Esophagus (tissue), 2 donors: ENCODE measurements around the gene ANGPTL2. TPM values are rescaled to one million over a fixed set of nuclear protein-coding genes. Genes with fewer than 3 reads are reported as not detected.

Experiments used
- H3K27ac ChIP-seq, 2 donors: one replicate each; pipeline ENCODE4 v1.5.1; 2013; ENCODE audit warnings: low read depth in 2 of 2, mild to moderate bottlenecking in 2 of 2, inconsistent platforms in 1 of 2, low read length in 1 of 2, moderate library complexity in 1 of 2
- H3K27me3 ChIP-seq, 2 donors: one replicate each; pipeline ENCODE4 v1.6.1; 2013; ENCODE audit warnings: low read length in 2 of 2, control low read depth in 1 of 2, mild to moderate bottlenecking in 1 of 2; ENCODE audit not compliant: insufficient read depth in 2 of 2, control insufficient read depth in 1 of 2
- H3K36me3 ChIP-seq, 2 donors: one replicate each; pipeline ENCODE4 v1.6.1; 2013; ENCODE audit warnings: low read length in 1 of 2; ENCODE audit not compliant: control insufficient read depth in 2 of 2, insufficient read depth in 2 of 2
- H3K4me1 ChIP-seq, 2 donors: one replicate each; pipeline ENCODE4 v1.6.1; 2013; ENCODE audit warnings: low read length in 1 of 2; ENCODE audit not compliant: control insufficient read depth in 2 of 2, insufficient read depth in 2 of 2
- H3K4me3 ChIP-seq, 2 donors: one replicate each; pipeline ENCODE4 v1.5.1; 2013; ENCODE audit warnings: low read length in 2 of 2, mild to moderate bottlenecking in 2 of 2, low read depth in 1 of 2, moderate library complexity in 1 of 2
- H3K9me3 ChIP-seq, 2 donors: one replicate each; pipeline ENCODE4 v1.6.1; 2013; ENCODE audit warnings: mild to moderate bottlenecking in 2 of 2, low read depth in 1 of 2, low read length in 1 of 2, moderate library complexity in 1 of 2; ENCODE audit not compliant: control insufficient read depth in 2 of 2, insufficient read depth in 1 of 2
- WGBS, 2 donors: extraction: QIAGEN DNeasy Blood & Tissue Kit; methylation state at CpG; one replicate each; pipeline ENCODE4 v1.1.7; 2013; 5-methylcytosine and 5-hydroxymethylcytosine counted together
- polyA plus RNA-seq, 2 donors: library from polyadenylated mRNA; stranded (reverse); fragments of 200-250 nt; gene quantifications; one replicate each; pipeline ENCODE4 v1.2.3, GENCODE V29; 2013
- donor health status: healthy with polysubstance abuse.
- donor health status: Bipolar disorder and iron deficiency.

ANGPTL2 gene
- polyA plus RNA-seq, 2 donors: 1.9 to 5.8 TPM

DNA sequence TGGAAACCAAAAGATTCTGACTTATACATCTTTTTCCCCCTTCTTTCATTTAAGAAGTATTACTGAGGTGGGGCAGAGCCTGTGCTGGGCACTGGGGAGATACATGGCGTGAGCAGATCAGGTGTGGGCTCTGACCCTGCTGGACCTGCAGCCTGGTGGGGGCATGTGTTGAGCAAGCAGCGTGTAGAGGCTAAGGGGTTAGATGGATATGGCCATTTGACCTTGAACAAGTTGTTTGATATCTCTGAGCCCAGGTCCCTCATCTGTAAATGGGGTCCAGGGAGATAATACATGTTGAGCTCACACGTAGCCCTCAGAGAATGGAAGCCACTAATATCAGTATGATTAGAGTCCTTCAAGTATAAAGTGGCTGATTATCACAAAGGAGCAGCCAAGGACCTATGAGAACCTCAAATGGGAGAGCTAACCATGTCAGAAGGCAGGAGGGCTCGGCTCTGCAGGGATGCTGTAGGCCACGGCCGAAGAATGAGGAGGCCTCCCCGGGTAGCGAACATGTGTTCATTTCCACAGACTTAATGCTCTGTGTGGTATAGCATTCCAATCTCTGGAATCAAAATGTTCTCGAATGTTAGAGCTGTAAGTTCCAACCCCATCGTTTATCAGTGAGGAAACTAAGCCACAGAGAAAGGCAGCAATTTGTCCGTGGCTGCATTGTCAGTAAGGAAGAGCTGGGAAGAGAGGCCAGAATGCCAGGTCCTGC is 15.4 kb upstream of the ANGPTL2 start:
- Histone ChIP-seq H3K27me3 (no peaks in the 10 kb centered on the region), H3K36me3 (no peaks in the 10 kb centered on the region), H3K27ac (no peak overlapping the region), H3K9me3 (no peaks in the 10 kb centered on the region), H3K4me3 (no peak overlapping the region), H3K4me1 (peaks cover 11 to 15% of the 10 kb centered on the region in 2 donors)
- 92% methylated on average over 11 of the region's 11 CpGs for WGBS, 2 donors

DNA sequence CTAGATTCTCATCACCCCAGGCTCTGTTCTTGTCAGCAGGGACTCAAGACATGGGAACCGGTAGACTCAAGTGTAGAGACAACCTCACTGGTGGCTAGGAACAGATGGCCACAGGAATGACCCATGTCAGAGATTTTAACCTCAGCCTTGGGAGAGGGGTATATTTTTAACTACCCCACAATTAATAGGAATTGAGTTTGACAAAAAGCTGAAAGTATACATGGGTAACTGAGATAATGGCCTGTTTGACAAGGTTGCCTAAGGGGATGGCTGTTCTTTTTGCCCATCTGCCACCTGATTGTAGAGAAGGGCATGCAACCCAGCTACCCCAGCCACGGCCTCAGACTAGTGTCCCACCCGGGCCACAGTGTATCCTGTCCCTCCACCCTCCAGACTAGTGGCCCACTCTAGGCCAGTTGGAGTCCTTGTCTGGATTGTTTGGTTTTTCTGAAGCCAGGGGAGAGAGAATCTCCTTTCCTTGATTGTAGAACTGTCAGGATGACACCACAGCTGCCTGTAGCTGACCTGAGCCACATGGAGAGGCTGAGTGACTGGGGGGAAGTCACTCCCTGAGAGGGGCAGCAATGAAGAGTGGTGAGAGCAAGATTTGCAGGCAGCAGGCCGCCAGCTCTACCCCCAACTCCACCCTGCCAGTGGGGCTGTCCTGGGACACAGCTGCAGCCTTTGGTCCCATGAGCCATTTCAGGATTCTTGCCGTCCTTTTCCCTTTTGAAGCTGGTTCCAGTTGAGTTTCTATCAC is 14.6 kb upstream of the ANGPTL2 start:
- no peaks in the 10 kb centered on the region for H3K9me3 ChIP-seq
- H3K27me3 ChIP-seq: no peaks in the 10 kb centered on the region
- WGBS, 2 donors: 91 to 93% methylated on average over 5 of the region's 5 CpGs
- peaks cover 11 to 12% of the 10 kb centered on the region in 2 donors for H3K4me1 ChIP-seq
- no peak overlapping the region for H3K4me3 ChIP-seq
- no peak overlapping the region for H3K27ac ChIP-seq
- no peaks in the 10 kb centered on the region for H3K36me3 ChIP-seq

DNA sequence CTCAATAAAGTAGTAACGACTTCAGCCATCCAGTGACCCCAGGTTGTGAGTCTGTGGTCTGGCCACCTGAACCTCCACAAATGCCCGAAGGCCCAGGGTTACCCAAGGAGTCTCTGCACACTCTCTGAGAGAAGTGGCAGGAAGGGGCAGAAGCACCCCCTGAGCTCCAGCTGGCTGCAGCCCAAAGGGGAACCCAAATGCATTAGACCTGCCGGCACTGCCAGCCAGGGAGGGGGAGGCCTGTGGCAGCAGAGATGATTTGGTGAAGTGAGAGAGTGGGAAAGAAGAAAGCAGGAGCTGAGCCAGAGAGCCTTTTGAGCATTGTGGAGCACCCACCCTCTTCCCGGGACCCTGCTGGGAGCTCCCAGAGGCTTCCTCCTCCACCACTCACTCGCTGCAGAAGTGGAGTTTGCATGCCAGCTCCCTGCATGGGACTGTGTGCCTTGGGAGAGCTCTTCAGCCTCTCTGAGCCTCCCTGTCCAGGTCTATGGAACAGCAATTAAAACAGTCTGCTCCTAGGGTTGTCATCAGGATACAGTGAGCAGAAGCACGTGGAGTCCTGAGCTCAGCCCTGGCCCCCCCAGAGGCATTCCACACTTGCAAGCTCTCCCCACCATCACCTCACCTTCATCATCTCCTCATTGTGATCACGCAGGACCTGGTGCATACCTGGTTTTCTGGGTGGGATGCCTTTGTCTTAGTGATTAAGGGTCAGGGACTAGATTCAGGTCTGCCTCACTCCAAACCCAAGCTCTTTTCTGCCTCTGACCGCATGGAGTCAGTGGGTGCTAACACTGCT is 13.8 kb upstream of the ANGPTL2 start:
- Histone ChIP-seq H3K27me3 (no peaks in the 10 kb centered on the region), H3K36me3 (no peaks in the 10 kb centered on the region), H3K4me3 (no peak overlapping the region), H3K27ac (no peak overlapping the region), H3K4me1 (peaks cover 11 to 15% of the 10 kb centered on the region in 2 donors), H3K9me3 (no peaks in the 10 kb centered on the region)
- 86 to 88% methylated on average over 8 of the region's 8 CpGs for WGBS, 2 donors

DNA sequence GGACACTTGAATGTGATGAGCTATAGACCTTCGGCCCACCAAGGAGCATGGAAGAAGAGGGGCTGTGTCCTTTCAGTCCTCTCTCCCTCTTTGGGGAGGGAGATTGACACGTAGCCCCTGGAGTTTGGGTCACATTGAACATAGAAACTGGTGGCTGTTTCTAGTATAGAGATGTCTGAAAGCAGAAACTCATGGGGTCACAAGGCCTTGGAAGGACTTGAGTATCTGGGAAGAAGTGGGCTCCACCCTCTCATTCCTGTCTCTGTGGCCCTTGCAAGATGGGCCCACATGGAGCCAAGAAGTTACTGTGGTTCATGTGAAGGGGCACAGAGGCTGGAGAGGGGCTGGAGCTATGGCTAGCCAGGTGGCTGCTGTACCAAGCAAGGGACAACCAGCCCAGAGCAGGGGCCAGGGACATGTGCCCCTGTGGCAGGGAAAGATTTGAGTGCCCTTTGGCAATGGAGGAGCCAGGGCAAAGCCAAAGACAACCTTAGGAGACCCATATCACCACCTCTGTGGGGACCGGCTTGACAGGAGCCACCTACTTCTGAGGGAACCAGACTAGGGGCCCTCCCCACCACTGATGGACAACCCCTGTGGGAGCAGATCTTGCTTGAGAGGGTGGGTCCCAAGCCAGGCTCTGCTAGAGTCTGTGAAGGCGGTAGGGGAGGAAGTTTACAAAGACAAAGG is 12.8 kb upstream of the ANGPTL2 start:
- Histone ChIP-seq H3K9me3 (no peaks in the 10 kb centered on the region), H3K27ac (peak overlapping the region in 1 of 2 donors; percentile 35), H3K4me1 (peaks cover 8 to 17% of the 10 kb centered on the region in 2 donors), H3K4me3 (no peak overlapping the region), H3K36me3 (no peaks in the 10 kb centered on the region), H3K27me3 (no peaks in the 10 kb centered on the region)
- WGBS, 2 donors: 71 to 90% methylated on average over 4 of the region's 4 CpGs

DNA sequence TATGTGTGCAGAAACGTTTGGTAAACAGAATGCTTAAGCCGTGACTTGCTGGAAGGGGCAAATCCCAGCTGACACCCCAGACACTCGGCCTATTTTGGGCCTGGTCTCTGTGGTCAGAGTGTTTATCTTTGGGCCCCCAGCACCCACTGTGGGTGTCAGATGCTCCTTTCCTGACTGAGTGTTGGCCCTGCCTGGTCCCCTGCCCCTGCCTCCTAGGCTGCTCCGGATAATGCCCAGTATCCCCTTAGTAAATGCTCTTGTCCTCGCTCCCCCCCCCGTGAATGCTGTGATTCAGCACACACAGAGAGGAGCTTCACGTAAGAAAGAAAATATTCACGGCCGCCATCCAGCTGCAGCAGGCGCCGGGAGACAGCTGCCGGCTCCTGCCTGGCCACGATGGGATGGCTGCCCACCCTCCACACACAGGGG is 11.3 kb upstream of the ANGPTL2 start:
- H3K27me3 ChIP-seq: no peaks in the 10 kb centered on the region
- H3K27ac ChIP-seq: peak overlapping the region; percentile 70 to 80
- H3K9me3 ChIP-seq: no peaks in the 10 kb centered on the region
- H3K4me1 ChIP-seq: peaks cover 13 to 16% of the 10 kb centered on the region in 2 donors
- no peaks in the 10 kb centered on the region for H3K36me3 ChIP-seq
- WGBS, 2 donors: 26 to 53% methylated on average over 13 of the region's 13 CpGs
- no peak overlapping the region for H3K4me3 ChIP-seq

DNA sequence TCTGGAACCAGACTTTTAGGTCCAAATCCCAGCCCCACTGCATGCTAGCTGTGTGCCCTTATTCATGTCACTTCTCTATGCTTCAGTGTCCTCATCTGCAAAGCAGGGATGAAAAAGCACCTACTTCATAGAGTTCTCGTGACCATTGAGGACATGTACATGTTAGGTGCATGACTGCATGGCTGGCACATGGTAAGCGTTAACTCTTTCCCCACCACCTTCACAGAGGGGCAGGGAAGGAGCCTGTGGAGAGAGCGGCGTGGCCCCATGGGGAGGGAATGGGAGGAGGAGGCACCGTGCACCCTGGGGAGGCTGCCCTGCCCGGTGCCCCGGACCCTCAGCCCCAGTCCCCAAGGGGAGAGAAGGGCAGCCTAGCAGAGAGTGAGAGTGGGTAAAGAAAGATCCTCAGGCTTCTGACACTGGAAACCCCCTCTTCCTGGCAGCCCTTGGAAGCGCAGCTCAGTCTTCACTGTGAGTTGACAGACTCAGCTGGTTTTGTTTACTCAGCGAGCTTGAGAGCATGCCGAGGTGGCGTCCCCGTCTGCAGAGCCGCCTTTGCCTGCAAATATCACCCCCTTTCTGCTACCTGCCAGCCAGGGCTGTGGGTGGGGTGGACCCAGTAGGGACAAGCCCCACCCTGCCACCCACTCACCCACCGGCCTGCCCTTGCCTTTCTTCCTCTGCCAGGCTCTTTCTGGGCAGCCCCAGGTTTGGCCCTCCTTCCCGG is 10.6 kb upstream of the ANGPTL2 start:
- Histone ChIP-seq H3K9me3 (no peaks in the 10 kb centered on the region), H3K4me1 (peaks cover 13 to 21% of the 10 kb centered on the region in 2 donors), H3K27ac (peak overlapping the region; percentile 70 to 80), H3K4me3 (no peak overlapping the region), H3K36me3 (no peaks in the 10 kb centered on the region), H3K27me3 (no peaks in the 10 kb centered on the region)
- WGBS, 2 donors: 40 to 59% methylated on average over 15 of the region's 15 CpGs

DNA sequence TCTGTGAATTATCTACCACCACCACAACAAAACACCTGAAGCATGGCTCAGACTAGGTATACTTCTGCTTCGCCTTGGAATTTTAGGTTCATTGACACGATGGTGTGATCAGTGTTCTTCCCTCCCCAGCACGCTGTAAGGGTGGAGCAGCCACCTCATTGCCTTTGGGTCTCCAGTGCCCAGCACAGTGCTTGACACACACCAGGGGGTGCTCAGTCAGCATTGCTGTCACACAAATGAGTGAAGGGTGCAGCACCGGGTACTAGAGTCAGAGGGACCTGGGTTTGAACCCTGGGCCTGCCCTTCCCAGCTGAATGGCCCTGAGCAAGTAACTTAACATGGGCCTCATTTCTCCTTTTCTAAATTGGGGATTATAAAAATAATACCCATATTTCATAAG is 9.9 kb upstream of the ANGPTL2 start:
- H3K4me1 ChIP-seq: peaks cover 13 to 21% of the 10 kb centered on the region in 2 donors
- H3K27ac ChIP-seq: peak overlapping the region; percentile 21 to 27
- no peaks in the 10 kb centered on the region for H3K27me3 ChIP-seq
- H3K36me3 ChIP-seq: no peaks in the 10 kb centered on the region
- H3K4me3 ChIP-seq: no peak overlapping the region
- no peaks in the 10 kb centered on the region for H3K9me3 ChIP-seq
- WGBS, 2 donors: 94 to 99% methylated on average over 4 of the region's 4 CpGs

DNA sequence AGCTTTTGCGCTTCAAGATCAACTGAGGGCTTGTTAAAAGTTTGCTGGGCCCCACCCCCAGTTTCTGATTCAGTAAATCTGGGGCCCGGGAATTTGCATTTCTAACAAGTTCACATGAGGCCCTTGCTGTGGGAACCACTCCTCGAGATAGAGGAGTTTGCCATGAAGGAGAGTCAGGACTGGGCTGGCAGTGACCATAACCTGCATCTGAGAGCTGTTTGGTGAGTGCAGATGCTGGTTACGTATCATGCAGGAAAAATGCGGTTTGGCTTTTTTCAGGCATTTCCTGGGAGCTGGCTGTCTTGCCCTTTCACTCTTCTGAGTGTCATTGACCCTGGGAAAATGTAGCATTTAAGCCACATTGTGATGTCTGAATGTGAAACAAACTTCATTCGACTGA is 9.4 kb upstream of the ANGPTL2 start:
- no peaks in the 10 kb centered on the region for H3K36me3 ChIP-seq
- H3K27ac ChIP-seq: peak overlapping the region; percentile 54 to 84
- H3K27me3 ChIP-seq: no peaks in the 10 kb centered on the region
- 77 to 84% methylated on average over 6 of the region's 6 CpGs for WGBS, 2 donors
- H3K4me3 ChIP-seq: no peak overlapping the region
- H3K9me3 ChIP-seq: no peaks in the 10 kb centered on the region
- H3K4me1 ChIP-seq: peaks cover 13 to 21% of the 10 kb centered on the region in 2 donors
